HCT116 (cell line): ENCODE data around the gene DDB1. TPM values are rescaled to one million over a fixed set of nuclear protein-coding genes. Genes with fewer than 3 reads are reported as not detected.

Experiments used
- ATAC-seq: fragments of 200-7000 bp; cut with Tn5 transposase; 2 replicates; pipeline ENCODE4 v1.9.1; 2020; ENCODE audit warnings: mild to moderate bottlenecking, moderate library complexity
- BruUV-seq: library from RNA; stranded (reverse); fragments of 400-500 nt; replicated peaks from 2 replicates; lab custom pipeline; 2021; lab: Mats Ljungman, UMichigan
- CTCF ChIA-PET: fragments of 300-600 bp; sonication (Branson Sonifier 250); formaldehyde crosslinking; loops from one replicate; lab custom pipeline; 2021; ENCODE audit warnings: antibody characterized with exemption; lab: Charles Lee
- POLR2A ChIA-PET: fragments of 300-600, 350-600 bp; sonication (Branson Sonifier 250); formaldehyde crosslinking; loops from one replicate; lab custom pipeline; 2021; ENCODE audit warnings: antibody characterized with exemption; lab: Charles Lee
- RAD21 ChIA-PET, 2 experiments: fragments of 300-600 bp; sonication (Branson Sonifier 250); formaldehyde crosslinking; loops; one replicate each; lab custom pipeline; 2023; ENCODE audit warnings: low total read pairs in 2 of 2; ENCODE audit not compliant: uncharacterized antibody in 2 of 2, unreplicated experiment in 2 of 2, low non-redundant PET in 1 of 2; lab: Charles Lee
- DNase-seq: peaks from one replicate; pipeline ENCODE4 v3.0.0-alpha.2; 2010; ENCODE audit warnings: low read depth, low spot score
- H2AFZ ChIP-seq: fragments of 200-600 bp; shearing (Covaris generic), sonication (generic); 2 replicates; pipeline ENCODE4 v1.6.1; 2017; ENCODE audit warnings: low read depth, mixed run types, mixed read lengths, antibody characterized with exemption, low read length; ENCODE audit not compliant: poor library complexity, severe bottlenecking
- H3K27ac ChIP-seq: 2 replicates; pipeline ENCODE4 v1.5.1; 2012; ENCODE audit warnings: low read depth, low read length
- H3K27me3 ChIP-seq: fragments of 200-600 bp; sonication (generic); 2 replicates; pipeline ENCODE4 v1.6.1; 2016; ENCODE audit warnings: mixed run types, low read length, mixed read lengths; ENCODE audit not compliant: insufficient read depth
- H3K36me3 ChIP-seq, 2 experiments: fragments of 200-500 bp in 1 of 2; fragments of 200-600 bp in 1 of 2; sonication (Bioruptor generic) in 1 of 2; sonication (generic) in 1 of 2; 2 replicates each; pipeline versions ENCODE4 v1.5.1 to v1.6.1; 2014 to 2016; ENCODE audit warnings: low read length in 2 of 2, inconsistent platforms in 1 of 2, mixed read lengths in 1 of 2, mixed run types in 1 of 2; ENCODE audit not compliant: insufficient read depth in 2 of 2, control insufficient read depth in 1 of 2
- H3K4me1 ChIP-seq, 2 experiments: fragments of 200-600 bp in 1 of 2; sonication (generic) in 1 of 2; 2 replicates each; pipeline versions ENCODE4 v1.5.1 to v1.6.1; 2012 to 2017; ENCODE audit warnings: low read length in 2 of 2, inconsistent platforms in 1 of 2, mild to moderate bottlenecking in 1 of 2, mixed read lengths in 1 of 2, mixed run types in 1 of 2, moderate library complexity in 1 of 2; ENCODE audit not compliant: insufficient read depth in 2 of 2, control insufficient read depth in 1 of 2
- H3K4me2 ChIP-seq: fragments of 200-600 bp; sonication (generic); 2 replicates; pipeline ENCODE4 v1.6.1; 2017; ENCODE audit warnings: mixed run types, low read length, mixed read lengths
- H3K4me3 ChIP-seq, 2 experiments: fragments of 200-600 bp in 1 of 2; sonication (generic) in 1 of 2; replicated peaks in 1 of 2; 2 replicates each; pipeline ENCODE4 v1.5.1; 2011 to 2016; ENCODE audit warnings: low read length in 2 of 2, control low read depth in 1 of 2, low read depth in 1 of 2, mild to moderate bottlenecking in 1 of 2, mixed read lengths in 1 of 2, mixed run types in 1 of 2
- H3K79me2 ChIP-seq: fragments of 200-600 bp; sonication (generic); 2 replicates; pipeline ENCODE4 v1.6.1; 2017; ENCODE audit warnings: mild to moderate bottlenecking, mixed run types, low read length, moderate library complexity, mixed read lengths; ENCODE audit not compliant: insufficient read depth
- H3K9ac ChIP-seq: fragments of 200-600 bp; sonication (generic); 2 replicates; pipeline ENCODE4 v1.6.1; 2016; ENCODE audit warnings: low read length, mixed read lengths
- H3K9me2 ChIP-seq: fragments of 200-600 bp; sonication (generic), shearing (Covaris generic); 2 replicates; pipeline ENCODE4 v1.6.1; 2017; ENCODE audit warnings: mixed run types, mild to moderate bottlenecking, moderate library complexity; ENCODE audit not compliant: insufficient read depth
- H3K9me3 ChIP-seq, 2 experiments: fragments of 200-500 bp in 1 of 2; fragments of 200-600 bp in 1 of 2; sonication (Bioruptor generic) in 1 of 2; sonication (generic) in 1 of 2; 2 replicates each; pipeline ENCODE4 v1.6.1; 2014 to 2017; ENCODE audit warnings: low read length in 2 of 2, mixed read lengths in 2 of 2, inconsistent platforms in 1 of 2, low read depth in 1 of 2, mild to moderate bottlenecking in 1 of 2, mixed run types in 1 of 2, moderate library complexity in 1 of 2; ENCODE audit not compliant: control insufficient read depth in 1 of 2, insufficient read depth in 1 of 2
- H4K20me1 ChIP-seq: fragments of 200-600 bp; sonication (generic), shearing (Covaris generic); 2 replicates; pipeline ENCODE4 v1.6.1; 2017; ENCODE audit warnings: mixed run types, mild to moderate bottlenecking, moderate library complexity; ENCODE audit not compliant: insufficient read depth
- CBX3 ChIP-seq: IDR thresholded peaks from 2 replicates; pipeline ENCODE4 v1.6.1; 2012; ENCODE audit warnings: low read depth
- EGR1 ChIP-seq: IDR thresholded peaks from 2 replicates; pipeline ENCODE4 v1.6.1; 2012; ENCODE audit warnings: low read depth
- ELF1 ChIP-seq: IDR thresholded peaks from 2 replicates; pipeline ENCODE4 v1.6.1; 2012; ENCODE audit warnings: low read depth, borderline replicate concordance
- EZH2phosphoT487 ChIP-seq: fragments of 200-600 bp; IDR thresholded peaks from 2 replicates; pipeline ENCODE4 v1.6.1; 2018; ENCODE audit warnings: antibody characterized with exemption, borderline replicate concordance
- FOSL1 ChIP-seq: IDR thresholded peaks from 2 replicates; pipeline ENCODE4 v1.6.1; 2012; ENCODE audit warnings: low read depth
- JUND ChIP-seq: IDR thresholded peaks from 2 replicates; pipeline ENCODE4 v1.6.1; 2012
- POLR2A ChIP-seq: IDR thresholded peaks from 2 replicates; pipeline ENCODE4 v1.7.0; 2011; ENCODE audit warnings: borderline replicate concordance; ENCODE audit not compliant: insufficient read depth, insufficient read length; ENCODE audit errors: extremely low read depth
- POLR2AphosphoS5 ChIP-seq: IDR thresholded peaks from 2 replicates; pipeline ENCODE4 v1.6.1; 2011; ENCODE audit warnings: mild to moderate bottlenecking, low read depth, low read length, moderate library complexity
- RAD21 ChIP-seq: IDR thresholded peaks from 2 replicates; pipeline ENCODE4 v1.6.1; 2012; ENCODE audit warnings: low read depth, mild to moderate bottlenecking
- SRF ChIP-seq: IDR thresholded peaks from 2 replicates; pipeline ENCODE4 v1.6.1; 2012; ENCODE audit warnings: low read depth
- TCF7L2 ChIP-seq: IDR thresholded peaks from 2 replicates; pipeline ENCODE4 v1.7.0; 2011; ENCODE audit warnings: borderline replicate concordance, inconsistent platforms; ENCODE audit not compliant: insufficient read depth, insufficient read length; ENCODE audit errors: extremely low read depth
- ZFX ChIP-seq: fragments of 450-650 bp; IDR thresholded peaks from 2 replicates; pipeline ENCODE4 v1.6.1; 2017
- intact Hi-C: fragments of 100-400 bp; cut with micrococcal nuclease; formaldehyde crosslinking; loops from 2 replicates; pipeline ENCODE4 v1.10.0; 2022
- total RNA-seq: library from RNA; stranded (reverse); gene quantifications from one replicate; pipeline ENCODE4 v1.2.1, GENCODE V29; 2021; ENCODE audit not compliant: unreplicated experiment
- TF ChIP-seq, protein P1 (sequence below), 3 experiments: fragments of 200-600 bp in 1 of 3; sonication (generic) in 1 of 3; IDR thresholded peaks in 2 of 3; conservative IDR thresholded peaks in 1 of 3; 2 replicates each; pipeline ENCODE4 v1.5.1; 2012 to 2017; ENCODE audit warnings: low read depth in 2 of 3, low read length in 2 of 3, antibody characterized with exemption in 1 of 3, borderline replicate concordance in 1 of 3, control low read depth in 1 of 3, mild to moderate bottlenecking in 1 of 3, mixed read lengths in 1 of 3, mixed run types in 1 of 3, moderate library complexity in 1 of 3; ENCODE audit not compliant: insufficient read depth in 1 of 3

The DDB1 gene
- total RNA-seq, 1 experiment from 2014 or later, result 269 TPM

DNA sequence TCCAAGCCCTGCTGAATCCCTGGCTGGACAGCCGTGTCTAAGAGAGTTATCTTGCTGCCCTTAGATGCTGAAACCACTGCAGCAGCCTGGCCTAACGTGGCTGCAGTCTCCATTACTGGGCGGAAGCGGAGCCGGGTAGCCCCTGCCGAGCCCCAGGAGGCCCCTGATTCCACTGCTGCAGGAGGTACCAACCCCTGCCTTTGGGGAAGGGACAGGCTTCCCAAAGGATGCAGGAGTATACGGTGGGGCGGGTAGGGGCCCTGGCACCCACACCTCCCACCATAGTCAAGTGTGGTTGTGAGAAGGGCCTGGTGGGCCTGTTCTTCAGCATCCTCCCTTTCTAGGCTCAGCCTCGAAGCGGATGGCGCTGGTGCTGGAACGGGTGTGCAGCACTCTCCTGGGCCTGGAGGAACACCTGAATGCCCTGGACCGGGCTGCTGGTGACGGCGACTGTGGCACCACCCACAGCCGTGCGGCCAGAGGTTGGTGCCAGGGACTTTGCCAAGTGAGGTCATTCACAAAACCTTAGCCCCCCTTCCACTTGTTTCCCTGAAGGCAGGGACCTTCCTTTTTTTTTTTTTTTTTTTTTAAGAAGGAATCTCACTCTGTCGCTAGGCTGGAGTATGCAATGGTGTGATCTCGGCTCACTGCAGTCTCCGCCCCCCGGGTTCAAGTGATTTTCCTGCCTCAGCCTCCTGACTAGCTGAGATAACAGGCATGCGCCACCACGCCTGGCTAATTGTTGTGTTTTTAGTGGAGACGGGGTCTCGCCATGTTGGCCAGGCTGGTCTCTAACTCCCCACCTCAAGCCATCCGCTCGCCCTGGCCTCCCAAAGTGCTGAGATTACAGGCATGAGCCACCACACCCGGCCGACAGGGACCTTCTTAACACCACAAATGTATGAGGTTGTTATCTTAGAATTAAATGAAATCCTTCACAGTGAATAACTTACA, 11.2 kb upstream of the DDB1 start:
- no peak for TF ChIP-seq EZH2phosphoT487
- ChIA-PET CTCF (no interaction called here), RAD21 (no interaction called here), POLR2A (interaction anchor here (0.8 kb wide), 1 partner anchor 8 kb away, joined by 3 read pairs; no protein-coding TSS in a partner anchor)
- DNase-seq, result no peak
- intact Hi-C loops, result no loop called here
- no peaks in the 10 kb centered on the region for H4K20me1 ChIP-seq
- H3K9me2 ChIP-seq, result no peaks in the 10 kb centered on the region
- H3K4me1 ChIP-seq, result no peaks in the 10 kb centered on the region
- ATAC-seq, result no peak
- H3K79me2 ChIP-seq, result no peaks in the 10 kb centered on the region
- H3K36me3 ChIP-seq, result peaks cover 13 to 14% of the 10 kb centered on the region in 2 experiments; a peak in 2 of 4 replicates
- no peak overlapping the region for H3K27ac ChIP-seq
- H3K9ac ChIP-seq, result no peak overlapping the region
- H3K9me3 ChIP-seq, result no peaks in the 10 kb centered on the region
- H3K4me2 ChIP-seq, result no peak overlapping the region
- H3K4me3 ChIP-seq, result no peak overlapping the region
- H3K27me3 ChIP-seq, result no peaks in the 10 kb centered on the region
- no TSS peak for BruUV-seq
- H2AFZ ChIP-seq, result no peak overlapping the region

DNA sequence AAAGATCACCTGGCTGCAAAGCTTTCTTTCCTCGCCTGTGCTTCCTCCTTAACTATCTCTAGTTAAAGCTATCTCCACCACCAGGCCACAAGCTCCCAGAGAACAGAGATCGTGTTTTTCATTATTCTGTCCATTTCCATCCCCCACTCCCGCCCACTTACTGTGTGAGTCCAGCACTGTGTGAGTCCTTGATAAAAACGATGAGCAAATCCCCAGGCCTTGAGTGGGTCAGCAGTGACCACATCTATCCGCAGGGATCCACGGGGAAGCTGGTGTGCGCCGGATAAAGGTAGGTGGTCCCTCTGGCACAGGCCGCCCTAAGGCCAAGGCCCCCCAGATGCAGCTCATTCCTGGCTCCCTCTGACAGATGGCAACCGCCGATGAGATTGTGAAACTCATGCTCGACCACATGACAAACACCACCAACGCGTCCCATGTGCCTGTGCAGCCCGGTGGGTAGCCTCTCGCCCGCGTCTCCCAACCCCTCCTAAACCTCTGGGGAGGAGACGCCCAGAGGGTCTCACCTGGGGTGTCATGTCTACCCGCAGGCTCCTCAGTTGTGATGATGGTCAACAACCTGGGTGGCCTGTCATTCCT, 9.4 kb upstream of the DDB1 start:
- Histone ChIP-seq H3K4me1 (no peaks in the 10 kb centered on the region), H3K79me2 (no peaks in the 10 kb centered on the region), H3K9ac (no peak overlapping the region), H3K4me2 (no peak overlapping the region), H4K20me1 (no peaks in the 10 kb centered on the region), H2AFZ (no peak overlapping the region), H3K27ac (no peak overlapping the region), H3K36me3 (peaks cover 10 to 11% of the 10 kb centered on the region in 2 experiments; a peak in 3 of 4 replicates), H3K9me2 (no peaks in the 10 kb centered on the region), H3K4me3 (no peak overlapping the region), H3K9me3 (no peaks in the 10 kb centered on the region), H3K27me3 (no peaks in the 10 kb centered on the region)
- ATAC-seq, result no peak
- POLR2A ChIA-PET, result no interaction called here
- intact Hi-C loops, result no loop called here
- CTCF ChIA-PET, result no interaction called here
- DNase-seq, result no peak
- RAD21 ChIA-PET, result no interaction called here
- BruUV-seq, result no TSS peak
- TF ChIP-seq, protein P1, sequence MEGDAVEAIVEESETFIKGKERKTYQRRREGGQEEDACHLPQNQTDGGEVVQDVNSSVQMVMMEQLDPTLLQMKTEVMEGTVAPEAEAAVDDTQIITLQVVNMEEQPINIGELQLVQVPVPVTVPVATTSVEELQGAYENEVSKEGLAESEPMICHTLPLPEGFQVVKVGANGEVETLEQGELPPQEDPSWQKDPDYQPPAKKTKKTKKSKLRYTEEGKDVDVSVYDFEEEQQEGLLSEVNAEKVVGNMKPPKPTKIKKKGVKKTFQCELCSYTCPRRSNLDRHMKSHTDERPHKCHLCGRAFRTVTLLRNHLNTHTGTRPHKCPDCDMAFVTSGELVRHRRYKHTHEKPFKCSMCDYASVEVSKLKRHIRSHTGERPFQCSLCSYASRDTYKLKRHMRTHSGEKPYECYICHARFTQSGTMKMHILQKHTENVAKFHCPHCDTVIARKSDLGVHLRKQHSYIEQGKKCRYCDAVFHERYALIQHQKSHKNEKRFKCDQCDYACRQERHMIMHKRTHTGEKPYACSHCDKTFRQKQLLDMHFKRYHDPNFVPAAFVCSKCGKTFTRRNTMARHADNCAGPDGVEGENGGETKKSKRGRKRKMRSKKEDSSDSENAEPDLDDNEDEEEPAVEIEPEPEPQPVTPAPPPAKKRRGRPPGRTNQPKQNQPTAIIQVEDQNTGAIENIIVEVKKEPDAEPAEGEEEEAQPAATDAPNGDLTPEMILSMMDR (IDR thresholded peaks at IDR 0.05 in 2 of 3, conservative IDR thresholded peaks at IDR 0.05 in 1 of 3; ENCODE audit: borderline replicate concordance in 1 of 3, insufficient read depth in 1 of 3, low read depth in 2 of 3, low read length in 2 of 3), result no peak
- TF ChIP-seq ELF1, result no peak
- TF ChIP-seq FOSL1, result no peak
- TF ChIP-seq POLR2AphosphoS5, result no peak
- no peak for TF ChIP-seq RAD21
- no peak for TF ChIP-seq TCF7L2
- no peak for TF ChIP-seq JUND
- TF ChIP-seq CBX3, result no peak
- TF ChIP-seq SRF, result no peak
- no peak for TF ChIP-seq ZFX
- no peak for TF ChIP-seq EZH2phosphoT487
- no peak for TF ChIP-seq EGR1
- no peak for TF ChIP-seq POLR2A
